ENCODE results near the gene GAST.
A peak's percentile ranks its signal among the peaks of the same experiment; 100 is the strongest.
"Not testable (repeated sequence)": the region's sequence is repeated elsewhere in the genome, so short reads cannot be mapped to it uniquely, and the experiment has no call there.

Gene GAST

GRCh38 chr17:41711669-41712400, at the start of gene GAST:
Gene GAST, plus strand, starts transcription at chr17:41712331. Its CDS starts 3,106 bp downstream, at chr17:41715437.
- FAIRE-seq (no peak), DNase-seq (ENCODE audit: low spot score) (no peak)

- FAIRE-seq = no peak
- no peak for DNase-seq (ENCODE audit: low spot score)
Observed at GRCh38 chr17:41663451-41664171, 48.5 kb upstream of the GAST start.

DNA sequence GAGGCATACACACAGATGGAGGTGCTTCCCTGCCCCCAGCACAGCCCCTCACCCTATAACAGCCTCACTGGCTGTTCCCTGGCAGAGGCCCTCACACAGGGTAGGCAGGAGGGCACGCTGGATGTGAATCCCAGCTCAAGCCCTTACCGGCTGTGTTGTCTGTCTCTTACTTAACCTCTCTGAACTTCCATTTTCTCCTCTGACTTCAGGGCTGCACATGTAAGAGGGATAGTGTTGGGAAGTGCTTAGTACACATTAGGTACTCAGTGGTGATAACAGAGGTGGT, 48.0 kb upstream of the GAST start:
- FAIRE-seq (no peak), DNase-seq (ENCODE audit: low spot score) (no peak)

GRCh38 chr17:41664587-41665565, 47.3 kb upstream of the GAST start:
- FAIRE-seq (no peak), DNase-seq (ENCODE audit: low spot score) (no peak)

GRCh38 chr17:41665566-41666236, 46.4 kb upstream of the GAST start:
- DNase-seq (ENCODE audit: low spot score) (peak; percentile 64), FAIRE-seq (no peak)

- FAIRE-seq (no peak), DNase-seq (ENCODE audit: low spot score) (peak; percentile 55)
Observed at GRCh38 chr17:41666237-41666641, 45.9 kb upstream of the GAST start.

DNA sequence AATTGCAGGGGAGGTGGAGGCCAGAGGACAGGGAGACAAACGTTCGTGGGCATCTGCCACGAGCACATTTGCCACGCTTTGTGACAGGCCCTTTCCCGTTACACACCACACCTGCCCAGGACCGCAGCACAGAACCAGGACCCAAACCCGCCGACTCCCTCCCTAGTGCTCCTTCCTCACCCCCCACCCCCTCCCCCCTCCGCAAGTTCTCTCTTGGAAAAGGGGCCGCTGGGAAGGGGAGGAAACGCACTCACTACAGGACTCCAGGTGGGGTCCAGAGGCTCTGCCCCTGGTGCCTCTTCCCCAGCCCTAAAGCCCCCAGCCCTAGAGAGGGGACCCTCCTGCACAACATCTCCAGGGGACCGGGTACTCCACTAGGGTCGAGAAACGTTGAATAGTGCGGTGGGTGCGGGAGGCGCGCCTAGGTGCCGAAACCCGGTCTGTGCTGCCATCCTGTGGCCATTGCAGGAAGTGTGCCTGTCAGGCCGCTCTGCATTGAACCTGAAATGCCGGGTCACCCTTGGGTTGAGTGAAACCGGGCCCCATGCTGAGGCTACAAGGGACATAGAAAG, 45.3 kb upstream of the GAST start:
- DNase-seq (ENCODE audit: low spot score) (peak; percentile 61), FAIRE-seq (no peak)

- FAIRE-seq (no peak), DNase-seq (ENCODE audit: low spot score) (no peak)
Observed at GRCh38 chr17:41667280-41668041, 44.7 kb upstream of the GAST start.

DNA sequence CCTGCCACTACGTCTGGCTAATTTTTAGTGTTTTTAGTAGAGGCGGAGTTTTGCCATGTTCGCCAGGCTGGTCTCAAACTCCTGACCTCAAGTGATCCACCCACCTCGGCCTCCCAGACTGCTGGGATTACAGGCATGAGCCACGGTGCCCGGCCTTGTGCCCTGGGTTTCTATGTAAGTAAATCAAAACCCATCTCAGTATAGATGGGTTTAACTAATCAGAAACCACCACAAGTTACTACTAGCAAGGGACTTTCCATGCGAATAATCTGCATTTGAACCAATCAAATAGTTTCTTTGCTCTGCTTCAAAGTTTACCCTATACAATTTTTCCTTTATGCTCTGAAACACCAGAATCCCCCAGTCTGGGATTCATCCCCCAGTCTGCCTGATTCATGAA, 40.0 kb upstream of the GAST start:
- FAIRE-seq = no peak
- DNase-seq (ENCODE audit: low spot score) = no peak

DNA sequence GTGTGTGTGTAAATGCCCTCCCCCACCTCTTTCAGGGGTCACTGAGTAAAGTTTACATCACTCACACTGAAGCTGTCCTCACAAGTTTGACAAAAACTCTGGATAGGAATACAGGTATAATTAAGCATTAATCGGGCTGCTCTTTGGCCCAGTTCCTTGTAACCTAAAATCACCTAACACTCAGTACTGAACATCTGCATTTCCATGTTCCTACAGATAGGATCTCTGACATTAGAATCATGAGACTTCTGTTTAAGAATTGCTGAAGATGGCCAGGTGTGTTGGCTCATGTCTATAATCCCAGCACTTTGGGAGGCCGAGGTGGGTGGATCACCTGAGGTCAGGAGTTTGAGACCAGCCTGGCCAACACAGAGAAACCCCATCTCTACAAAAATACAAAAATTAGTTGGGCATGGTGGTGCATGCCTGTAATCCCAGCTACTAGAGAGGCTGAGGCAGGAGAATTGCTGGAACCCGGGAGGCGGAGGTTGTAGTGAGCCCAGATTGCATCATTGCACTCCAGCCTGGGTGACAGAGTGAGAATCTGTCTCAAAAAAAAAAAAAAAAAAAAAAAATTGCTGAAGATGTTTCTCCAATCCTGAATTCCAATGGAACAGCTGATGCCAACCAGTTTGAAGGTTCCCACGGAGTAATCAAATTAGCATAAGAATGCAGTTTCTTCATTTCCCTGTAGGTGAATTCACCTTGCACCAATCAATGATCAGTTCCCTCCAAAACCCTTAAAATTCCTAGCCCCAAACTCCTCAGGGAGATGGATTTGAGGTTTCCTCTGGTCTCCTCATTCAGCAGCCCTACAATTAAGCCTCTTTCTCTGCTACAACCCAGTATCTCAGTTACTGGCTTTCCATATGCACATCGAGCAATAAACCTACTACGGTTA, 36.7 kb upstream of the GAST start:
- FAIRE-seq; DNase-seq (ENCODE audit: low spot score): not testable (repeated sequence)

- DNase-seq (ENCODE audit: low spot score) = no peak
- FAIRE-seq = no peak
Observed at GRCh38 chr17:41676058-41676419, 36.1 kb upstream of the GAST start.

- no peak for FAIRE-seq
Observed at GRCh38 chr17:41678411-41678906, 33.7 kb upstream of the GAST start.

GRCh38 chr17:41678907-41679739, 33.0 kb upstream of the GAST start:
- DNase-seq (ENCODE audit: low spot score) (peak; percentile 91), FAIRE-seq (peak; percentile 92)

More at GRCh38 chr17:41678411-41678906, 33.7 kb upstream of the GAST start:
- peak; percentile 88 for DNase-seq (ENCODE audit: low spot score)

DNA sequence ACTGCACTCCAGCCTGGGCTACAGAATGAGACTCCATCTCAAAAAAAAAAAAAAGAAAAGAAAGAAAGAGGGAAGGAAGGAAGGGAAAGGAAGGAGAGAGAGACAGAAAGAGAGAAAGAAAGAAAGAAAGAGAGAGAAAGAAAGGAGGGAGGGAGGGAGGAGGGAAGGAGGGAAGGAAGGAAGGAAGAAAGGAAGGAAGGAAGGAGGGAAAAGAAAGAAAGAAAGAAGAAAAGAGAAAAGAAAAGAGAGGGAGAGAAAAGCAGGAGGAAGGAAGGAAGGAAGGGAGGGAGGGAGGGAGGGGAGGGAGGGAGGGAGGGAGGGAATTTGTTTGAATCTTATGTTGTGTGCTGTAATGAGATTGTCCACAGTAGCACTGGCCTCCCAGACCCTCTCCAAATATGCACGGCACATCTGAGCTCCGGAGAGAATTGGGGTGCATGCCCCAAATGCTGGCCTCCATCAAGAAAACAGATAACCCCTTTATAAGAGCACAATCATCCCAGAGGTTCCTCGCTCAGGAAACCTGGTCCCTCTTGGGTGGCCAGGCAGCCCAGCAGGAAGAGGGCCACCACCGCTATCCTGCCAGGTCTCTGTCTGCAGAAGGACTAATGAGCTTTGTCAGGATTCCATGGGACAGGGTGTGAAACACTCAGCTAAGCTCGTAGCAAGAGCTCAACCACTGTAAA, 32.2 kb upstream of the GAST start:
- FAIRE-seq = no peak
- DNase-seq (ENCODE audit: low spot score) = no peak

- DNase-seq (ENCODE audit: low spot score) = no peak
Observed at GRCh38 chr17:41680426-41681040, 31.6 kb upstream of the GAST start.

GRCh38 chr17:41681776-41682175, 30.4 kb upstream of the GAST start:
- no peak for FAIRE-seq

More at GRCh38 chr17:41680426-41681040, 31.6 kb upstream of the GAST start:
- FAIRE-seq = no peak

GRCh38 chr17:41682631-41683030, 29.5 kb upstream of the GAST start:
- FAIRE-seq (no peak), DNase-seq (ENCODE audit: low spot score) (no peak)

More at GRCh38 chr17:41681776-41682175, 30.4 kb upstream of the GAST start:
- no peak for DNase-seq (ENCODE audit: low spot score)
